ENCODE results near the gene ENOX1. TPM values are rescaled to one million over a fixed set of nuclear protein-coding genes. Genes with fewer than 3 reads are reported as not detected.
"Not testable (repeated sequence)": the region's sequence is repeated elsewhere in the genome, so short reads cannot be mapped to it uniquely, and the experiment has no call there.

The ENOX1 gene
- total RNA-seq, 2 donors from 2014 or later: 0.33 TPM; not detected in 1

- Histone ChIP-seq H3K36me3 (ENCODE audit: control insufficient read depth, insufficient read depth, low read length) (no peaks in the 10 kb centered on the region), H3K4me3 (ENCODE audit: low read length) (no peak overlapping the region), H3K27ac (ENCODE audit: low read depth, low read length) (no peak overlapping the region), H3K4me1 (ENCODE audit: control insufficient read depth, insufficient read depth, low read length) (no peaks in the 10 kb centered on the region), H3K27me3 (ENCODE audit: control insufficient read depth, insufficient read depth, low read length, poor library complexity, severe bottlenecking) (no peaks in the 10 kb centered on the region), H3K9ac (ENCODE audit: extremely low read depth, low read length, poor library complexity, severe bottlenecking) (no peak overlapping the region), H3K9me3 (ENCODE audit: control insufficient read depth, low read length) (no peaks in the 10 kb centered on the region)
- no peaks in the 10 kb centered on the region for H3K36me3 Mint-ChIP-seq (ENCODE audit: low read depth)
- no peaks in the 10 kb centered on the region for H3K27me3 Mint-ChIP-seq (ENCODE audit: insufficient read depth)
- no peaks in the 10 kb centered on the region for H3K9me3 Mint-ChIP-seq
- no peak for DNase-seq
- no peak for TF ChIP-seq CTCF (conservative IDR thresholded peaks at IDR 0.05)
- no peak overlapping the region for H3K27ac Mint-ChIP-seq
- H3K4me3 Mint-ChIP-seq: no peak overlapping the region
- no peaks in the 10 kb centered on the region for H3K4me1 Mint-ChIP-seq
- WGBS, 2 experiments (ENCODE audit: insufficient coverage in 1 of 2, insufficient read length in 1 of 2): 89 to 96% methylated on average over 5 of the region's 5 CpGs
Measured at GRCh38 chr13:43830497-43830881, 43.7 kb upstream of the ENOX1 start.

- H3K27ac Mint-ChIP-seq; H3K9me3 ChIP-seq (ENCODE audit: control insufficient read depth, low read length); DNase-seq; H3K36me3 ChIP-seq (ENCODE audit: control insufficient read depth, insufficient read depth, low read length); H3K27me3 ChIP-seq (ENCODE audit: control insufficient read depth, insufficient read depth, low read length, poor library complexity, severe bottlenecking); H3K4me3 Mint-ChIP-seq; H3K4me3 ChIP-seq (ENCODE audit: low read length); H3K27me3 Mint-ChIP-seq (ENCODE audit: insufficient read depth); H3K36me3 Mint-ChIP-seq (ENCODE audit: low read depth); H3K27ac ChIP-seq (ENCODE audit: low read depth, low read length); H3K9me3 Mint-ChIP-seq; H3K4me1 Mint-ChIP-seq; H3K9ac ChIP-seq (ENCODE audit: extremely low read depth, low read length, poor library complexity, severe bottlenecking); H3K4me1 ChIP-seq (ENCODE audit: control insufficient read depth, insufficient read depth, low read length): not testable (repeated sequence)
- WGBS, 2 experiments (ENCODE audit: insufficient coverage in 1 of 2, insufficient read length in 1 of 2): 86 to 100% methylated on average over 1 of the region's 1 CpG
Measured at GRCh38 chr13:43824656-43825055, 37.9 kb upstream of the ENOX1 start.

- Mint-ChIP-seq H3K4me3 (no peak overlapping the region), H3K4me1 (no peaks in the 10 kb centered on the region), H3K36me3 (ENCODE audit: low read depth) (peaks cover 4% of the 10 kb centered on the region), H3K27me3 (ENCODE audit: insufficient read depth) (no peaks in the 10 kb centered on the region), H3K9me3 (peaks cover 4% of the 10 kb centered on the region), H3K27ac (no peak overlapping the region)
- Histone ChIP-seq H3K4me1 (ENCODE audit: control insufficient read depth, insufficient read depth, low read length) (no peaks in the 10 kb centered on the region), H3K36me3 (ENCODE audit: control insufficient read depth, insufficient read depth, low read length) (no peaks in the 10 kb centered on the region), H3K27ac (ENCODE audit: low read depth, low read length) (no peak overlapping the region), H3K27me3 (ENCODE audit: control insufficient read depth, insufficient read depth, low read length, poor library complexity, severe bottlenecking) (no peaks in the 10 kb centered on the region), H3K9me3 (ENCODE audit: control insufficient read depth, low read length) (no peaks in the 10 kb centered on the region), H3K4me3 (ENCODE audit: low read length) (no peak overlapping the region), H3K9ac (ENCODE audit: extremely low read depth, low read length, poor library complexity, severe bottlenecking) (no peak overlapping the region)
- DNase-seq: no peak
- TF ChIP-seq CTCF (conservative IDR thresholded peaks at IDR 0.05): no peak
- 92 to 100% methylated on average over 1 of the region's 1 CpG for WGBS, 2 experiments (ENCODE audit: insufficient coverage in 1 of 2, insufficient read length in 1 of 2)
Measured at GRCh38 chr13:43822969-43823368, 36.2 kb upstream of the ENOX1 start.

- H3K36me3 ChIP-seq (ENCODE audit: control insufficient read depth, insufficient read depth, low read length): no peaks in the 10 kb centered on the region
- H3K27ac Mint-ChIP-seq: no peak overlapping the region
- H3K4me1 Mint-ChIP-seq: peaks cover 3% of the 10 kb centered on the region
- H3K4me1 ChIP-seq (ENCODE audit: control insufficient read depth, insufficient read depth, low read length): no peaks in the 10 kb centered on the region
- H3K9ac ChIP-seq (ENCODE audit: extremely low read depth, low read length, poor library complexity, severe bottlenecking): no peak overlapping the region
- WGBS, 2 experiments (ENCODE audit: insufficient coverage in 1 of 2, insufficient read length in 1 of 2): 67 to 87% methylated on average over 1 to 3 of the region's 4 CpGs
- TF ChIP-seq CTCF (conservative IDR thresholded peaks at IDR 0.05): no peak
- H3K4me3 Mint-ChIP-seq: no peak overlapping the region
- no peak overlapping the region for H3K4me3 ChIP-seq (ENCODE audit: low read length)
- H3K27ac ChIP-seq (ENCODE audit: low read depth, low read length): no peak overlapping the region
- DNase-seq: no peak
- peaks cover 4% of the 10 kb centered on the region for H3K36me3 Mint-ChIP-seq (ENCODE audit: low read depth)
- H3K27me3 Mint-ChIP-seq (ENCODE audit: insufficient read depth): no peaks in the 10 kb centered on the region
- no peaks in the 10 kb centered on the region for H3K27me3 ChIP-seq (ENCODE audit: control insufficient read depth, insufficient read depth, low read length, poor library complexity, severe bottlenecking)
- peaks cover 6% of the 10 kb centered on the region for H3K9me3 Mint-ChIP-seq
- no peaks in the 10 kb centered on the region for H3K9me3 ChIP-seq (ENCODE audit: control insufficient read depth, low read length)
Measured at GRCh38 chr13:43816401-43816889, 29.7 kb upstream of the ENOX1 start.

All from endodermal cell (in vitro differentiated cells).